Measurements from ENCODE around the gene SOX1.

DNA sequence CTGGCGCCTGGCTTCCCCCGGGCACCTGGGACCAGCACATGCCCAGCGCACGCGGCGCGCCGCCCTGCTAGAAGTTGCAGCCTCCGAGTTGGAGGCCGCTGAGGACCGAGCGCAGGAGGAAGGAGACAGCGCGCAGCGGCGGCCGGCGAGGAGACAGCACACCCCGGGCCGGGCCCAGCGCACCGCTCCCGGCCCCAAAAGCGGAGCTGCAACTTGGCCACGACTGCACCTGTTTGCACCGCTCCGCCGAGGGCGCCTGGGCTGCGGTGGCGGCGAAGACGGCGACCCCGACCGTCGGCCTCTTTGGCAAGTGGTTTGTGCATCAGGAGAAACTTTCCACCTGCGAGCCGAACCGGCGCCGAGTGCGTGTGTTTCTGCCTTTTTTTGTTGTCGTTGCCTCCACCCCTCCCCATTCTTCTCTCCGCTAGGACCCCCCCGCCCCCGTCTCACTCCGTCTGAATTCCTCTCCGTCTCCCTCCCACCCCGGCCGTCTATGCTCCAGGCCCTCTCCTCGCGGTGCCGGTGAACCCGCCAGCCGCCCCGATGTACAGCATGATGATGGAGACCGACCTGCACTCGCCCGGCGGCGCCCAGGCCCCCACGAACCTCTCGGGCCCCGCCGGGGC lies at the start of gene SOX1:
- TF ChIP-seq, protein P1, sequence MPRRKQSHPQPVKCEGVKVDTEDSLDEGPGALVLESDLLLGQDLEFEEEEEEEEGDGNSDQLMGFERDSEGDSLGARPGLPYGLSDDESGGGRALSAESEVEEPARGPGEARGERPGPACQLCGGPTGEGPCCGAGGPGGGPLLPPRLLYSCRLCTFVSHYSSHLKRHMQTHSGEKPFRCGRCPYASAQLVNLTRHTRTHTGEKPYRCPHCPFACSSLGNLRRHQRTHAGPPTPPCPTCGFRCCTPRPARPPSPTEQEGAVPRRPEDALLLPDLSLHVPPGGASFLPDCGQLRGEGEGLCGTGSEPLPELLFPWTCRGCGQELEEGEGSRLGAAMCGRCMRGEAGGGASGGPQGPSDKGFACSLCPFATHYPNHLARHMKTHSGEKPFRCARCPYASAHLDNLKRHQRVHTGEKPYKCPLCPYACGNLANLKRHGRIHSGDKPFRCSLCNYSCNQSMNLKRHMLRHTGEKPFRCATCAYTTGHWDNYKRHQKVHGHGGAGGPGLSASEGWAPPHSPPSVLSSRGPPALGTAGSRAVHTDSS (tag by site-specific recombination; IDR thresholded peaks at IDR 0.05), result no peak
- TF ChIP-seq, protein P2, sequence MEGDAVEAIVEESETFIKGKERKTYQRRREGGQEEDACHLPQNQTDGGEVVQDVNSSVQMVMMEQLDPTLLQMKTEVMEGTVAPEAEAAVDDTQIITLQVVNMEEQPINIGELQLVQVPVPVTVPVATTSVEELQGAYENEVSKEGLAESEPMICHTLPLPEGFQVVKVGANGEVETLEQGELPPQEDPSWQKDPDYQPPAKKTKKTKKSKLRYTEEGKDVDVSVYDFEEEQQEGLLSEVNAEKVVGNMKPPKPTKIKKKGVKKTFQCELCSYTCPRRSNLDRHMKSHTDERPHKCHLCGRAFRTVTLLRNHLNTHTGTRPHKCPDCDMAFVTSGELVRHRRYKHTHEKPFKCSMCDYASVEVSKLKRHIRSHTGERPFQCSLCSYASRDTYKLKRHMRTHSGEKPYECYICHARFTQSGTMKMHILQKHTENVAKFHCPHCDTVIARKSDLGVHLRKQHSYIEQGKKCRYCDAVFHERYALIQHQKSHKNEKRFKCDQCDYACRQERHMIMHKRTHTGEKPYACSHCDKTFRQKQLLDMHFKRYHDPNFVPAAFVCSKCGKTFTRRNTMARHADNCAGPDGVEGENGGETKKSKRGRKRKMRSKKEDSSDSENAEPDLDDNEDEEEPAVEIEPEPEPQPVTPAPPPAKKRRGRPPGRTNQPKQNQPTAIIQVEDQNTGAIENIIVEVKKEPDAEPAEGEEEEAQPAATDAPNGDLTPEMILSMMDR (tag by site-specific recombination; IDR thresholded peaks at IDR 0.05), result no peak
- no peak for TF ChIP-seq KLF10 (tag by site-specific recombination; IDR thresholded peaks at IDR 0.05)
- no peak for TF ChIP-seq ZNF292 (tag by site-specific recombination; IDR thresholded peaks at IDR 0.05; ENCODE audit: borderline replicate concordance, low read depth)
- no peak for TF ChIP-seq SETDB1 (IDR thresholded peaks at IDR 0.05; ENCODE audit: insufficient read length, low read length)
- no peak for TF ChIP-seq ZBTB21 (tag by site-specific recombination; IDR thresholded peaks at IDR 0.05)
- TF ChIP-seq, protein P3, sequence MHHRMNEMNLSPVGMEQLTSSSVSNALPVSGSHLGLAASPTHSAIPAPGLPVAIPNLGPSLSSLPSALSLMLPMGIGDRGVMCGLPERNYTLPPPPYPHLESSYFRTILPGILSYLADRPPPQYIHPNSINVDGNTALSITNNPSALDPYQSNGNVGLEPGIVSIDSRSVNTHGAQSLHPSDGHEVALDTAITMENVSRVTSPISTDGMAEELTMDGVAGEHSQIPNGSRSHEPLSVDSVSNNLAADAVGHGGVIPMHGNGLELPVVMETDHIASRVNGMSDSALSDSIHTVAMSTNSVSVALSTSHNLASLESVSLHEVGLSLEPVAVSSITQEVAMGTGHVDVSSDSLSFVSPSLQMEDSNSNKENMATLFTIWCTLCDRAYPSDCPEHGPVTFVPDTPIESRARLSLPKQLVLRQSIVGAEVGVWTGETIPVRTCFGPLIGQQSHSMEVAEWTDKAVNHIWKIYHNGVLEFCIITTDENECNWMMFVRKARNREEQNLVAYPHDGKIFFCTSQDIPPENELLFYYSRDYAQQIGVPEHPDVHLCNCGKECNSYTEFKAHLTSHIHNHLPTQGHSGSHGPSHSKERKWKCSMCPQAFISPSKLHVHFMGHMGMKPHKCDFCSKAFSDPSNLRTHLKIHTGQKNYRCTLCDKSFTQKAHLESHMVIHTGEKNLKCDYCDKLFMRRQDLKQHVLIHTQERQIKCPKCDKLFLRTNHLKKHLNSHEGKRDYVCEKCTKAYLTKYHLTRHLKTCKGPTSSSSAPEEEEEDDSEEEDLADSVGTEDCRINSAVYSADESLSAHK (tag by site-specific recombination; IDR thresholded peaks at IDR 0.05), result no peak
- TF ChIP-seq, protein P4, sequence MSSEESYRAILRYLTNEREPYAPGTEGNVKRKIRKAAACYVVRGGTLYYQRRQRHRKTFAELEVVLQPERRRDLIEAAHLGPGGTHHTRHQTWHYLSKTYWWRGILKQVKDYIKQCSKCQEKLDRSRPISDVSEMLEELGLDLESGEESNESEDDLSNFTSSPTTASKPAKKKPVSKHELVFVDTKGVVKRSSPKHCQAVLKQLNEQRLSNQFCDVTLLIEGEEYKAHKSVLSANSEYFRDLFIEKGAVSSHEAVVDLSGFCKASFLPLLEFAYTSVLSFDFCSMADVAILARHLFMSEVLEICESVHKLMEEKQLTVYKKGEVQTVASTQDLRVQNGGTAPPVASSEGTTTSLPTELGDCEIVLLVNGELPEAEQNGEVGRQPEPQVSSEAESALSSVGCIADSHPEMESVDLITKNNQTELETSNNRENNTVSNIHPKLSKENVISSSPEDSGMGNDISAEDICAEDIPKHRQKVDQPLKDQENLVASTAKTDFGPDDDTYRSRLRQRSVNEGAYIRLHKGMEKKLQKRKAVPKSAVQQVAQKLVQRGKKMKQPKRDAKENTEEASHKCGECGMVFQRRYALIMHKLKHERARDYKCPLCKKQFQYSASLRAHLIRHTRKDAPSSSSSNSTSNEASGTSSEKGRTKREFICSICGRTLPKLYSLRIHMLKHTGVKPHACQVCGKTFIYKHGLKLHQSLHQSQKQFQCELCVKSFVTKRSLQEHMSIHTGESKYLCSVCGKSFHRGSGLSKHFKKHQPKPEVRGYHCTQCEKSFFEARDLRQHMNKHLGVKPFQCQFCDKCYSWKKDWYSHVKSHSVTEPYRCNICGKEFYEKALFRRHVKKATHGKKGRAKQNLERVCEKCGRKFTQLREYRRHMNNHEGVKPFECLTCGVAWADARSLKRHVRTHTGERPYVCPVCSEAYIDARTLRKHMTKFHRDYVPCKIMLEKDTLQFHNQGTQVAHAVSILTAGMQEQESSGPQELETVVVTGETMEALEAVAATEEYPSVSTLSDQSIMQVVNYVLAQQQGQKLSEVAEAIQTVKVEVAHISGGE (tag by site-specific recombination; conservative IDR thresholded peaks at IDR 0.05; ENCODE audit: low read depth), result no peak
- TF ChIP-seq EGR2 (tag by site-specific recombination; IDR thresholded peaks at IDR 0.05; ENCODE audit: low read depth), result no peak
- TF ChIP-seq KLF16 (tag by site-specific recombination; IDR thresholded peaks at IDR 0.05), result no peak
- TF ChIP-seq ZFP37 (tag by site-specific recombination; IDR thresholded peaks at IDR 0.05), result no peak
- TF ChIP-seq ZNF248 (tag by site-specific recombination; IDR thresholded peaks at IDR 0.05), result no peak
- TF ChIP-seq, protein P5, sequence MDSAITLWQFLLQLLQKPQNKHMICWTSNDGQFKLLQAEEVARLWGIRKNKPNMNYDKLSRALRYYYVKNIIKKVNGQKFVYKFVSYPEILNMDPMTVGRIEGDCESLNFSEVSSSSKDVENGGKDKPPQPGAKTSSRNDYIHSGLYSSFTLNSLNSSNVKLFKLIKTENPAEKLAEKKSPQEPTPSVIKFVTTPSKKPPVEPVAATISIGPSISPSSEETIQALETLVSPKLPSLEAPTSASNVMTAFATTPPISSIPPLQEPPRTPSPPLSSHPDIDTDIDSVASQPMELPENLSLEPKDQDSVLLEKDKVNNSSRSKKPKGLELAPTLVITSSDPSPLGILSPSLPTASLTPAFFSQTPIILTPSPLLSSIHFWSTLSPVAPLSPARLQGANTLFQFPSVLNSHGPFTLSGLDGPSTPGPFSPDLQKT (IDR thresholded peaks at IDR 0.05; ENCODE audit: borderline replicate concordance, low read depth, low read length), result no peak
- TF ChIP-seq, protein P6, sequence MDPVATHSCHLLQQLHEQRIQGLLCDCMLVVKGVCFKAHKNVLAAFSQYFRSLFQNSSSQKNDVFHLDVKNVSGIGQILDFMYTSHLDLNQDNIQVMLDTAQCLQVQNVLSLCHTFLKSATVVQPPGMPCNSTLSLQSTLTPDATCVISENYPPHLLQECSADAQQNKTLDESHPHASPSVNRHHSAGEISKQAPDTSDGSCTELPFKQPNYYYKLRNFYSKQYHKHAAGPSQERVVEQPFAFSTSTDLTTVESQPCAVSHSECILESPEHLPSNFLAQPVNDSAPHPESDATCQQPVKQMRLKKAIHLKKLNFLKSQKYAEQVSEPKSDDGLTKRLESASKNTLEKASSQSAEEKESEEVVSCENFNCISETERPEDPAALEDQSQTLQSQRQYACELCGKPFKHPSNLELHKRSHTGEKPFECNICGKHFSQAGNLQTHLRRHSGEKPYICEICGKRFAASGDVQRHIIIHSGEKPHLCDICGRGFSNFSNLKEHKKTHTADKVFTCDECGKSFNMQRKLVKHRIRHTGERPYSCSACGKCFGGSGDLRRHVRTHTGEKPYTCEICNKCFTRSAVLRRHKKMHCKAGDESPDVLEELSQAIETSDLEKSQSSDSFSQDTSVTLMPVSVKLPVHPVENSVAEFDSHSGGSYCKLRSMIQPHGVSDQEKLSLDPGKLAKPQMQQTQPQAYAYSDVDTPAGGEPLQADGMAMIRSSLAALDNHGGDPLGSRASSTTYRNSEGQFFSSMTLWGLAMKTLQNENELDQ (tag by site-specific recombination; IDR thresholded peaks at IDR 0.05; ENCODE audit: low read depth), result no peak
